ENCODE data around the gene ARHGEF4. TPM values are rescaled to one million over a fixed set of nuclear protein-coding genes. Genes with fewer than 3 reads are reported as not detected.

ARHGEF4 gene
- total RNA-seq, 1 experiment from 2014 or later = 21.8 TPM

- H3K27me3 Mint-ChIP-seq (ENCODE audit: low read depth) = no peaks in the 10 kb centered on the region
- ChIA-PET POLR2A (no interaction called here), CTCF (no interaction called here)
- peaks cover 14% of the 10 kb centered on the region for H3K4me1 Mint-ChIP-seq
- no peak for ATAC-seq
- H3K36me3 Mint-ChIP-seq = no peaks in the 10 kb centered on the region
- H3K4me3 Mint-ChIP-seq = no peak overlapping the region
- no peak for DNase-seq (ENCODE audit: low spot score)
- H3K9me3 Mint-ChIP-seq = no peaks in the 10 kb centered on the region
- no peak overlapping the region for H3K27ac Mint-ChIP-seq
- no peak for TF ChIP-seq SMAD3 (CRISPR knock-in tag; IDR thresholded peaks at IDR 0.05; ENCODE audit: borderline replicate concordance)
- no peak for TF ChIP-seq FOXJ3 (CRISPR knock-in tag; IDR thresholded peaks at IDR 0.05; ENCODE audit: borderline replicate concordance)
- no peak for TF ChIP-seq NFATC4 (CRISPR knock-in tag; IDR thresholded peaks at IDR 0.05)
- TF ChIP-seq ETV6 (CRISPR knock-in tag; IDR thresholded peaks at IDR 0.05) = no peak
- no peak for TF ChIP-seq NFYB (CRISPR knock-in tag; conservative IDR thresholded peaks at IDR 0.05; ENCODE audit: low read depth)
- no peak for TF ChIP-seq E2F1 (CRISPR knock-in tag; IDR thresholded peaks at IDR 0.05)
- no peak for TF ChIP-seq MXD4 (CRISPR knock-in tag; IDR thresholded peaks at IDR 0.05; ENCODE audit: borderline replicate concordance)
- no peak for TF ChIP-seq ELF4 (CRISPR knock-in tag; IDR thresholded peaks at IDR 0.05; ENCODE audit: low read depth)
- TF ChIP-seq ZMAT4 (CRISPR knock-in tag; IDR thresholded peaks at IDR 0.05) = no peak
- no peak for TF ChIP-seq ZSCAN18 (CRISPR knock-in tag; IDR thresholded peaks at IDR 0.05)
- TF ChIP-seq EMX1 (CRISPR knock-in tag; IDR thresholded peaks at IDR 0.05) = no peak
- no peak for TF ChIP-seq MYBL2 (CRISPR knock-in tag; IDR thresholded peaks at IDR 0.05)
- no peak for TF ChIP-seq ZNF121 (CRISPR knock-in tag; IDR thresholded peaks at IDR 0.05)
- no peak for TF ChIP-seq ATF6 (CRISPR knock-in tag; IDR thresholded peaks at IDR 0.05)
- TF ChIP-seq CDX4 (CRISPR knock-in tag; IDR thresholded peaks at IDR 0.05; ENCODE audit: borderline replicate concordance) = no peak
- no peak for TF ChIP-seq RORB (CRISPR knock-in tag; IDR thresholded peaks at IDR 0.05)
- TF ChIP-seq OVOL2 (CRISPR knock-in tag; IDR thresholded peaks at IDR 0.05; ENCODE audit: borderline replicate concordance) = no peak
Measured at GRCh38 chr2:131014141-131014540, 177.4 kb downstream of the ARHGEF4 start.

- TF ChIP-seq IRF2 (CRISPR knock-in tag; IDR thresholded peaks at IDR 0.05; ENCODE audit: borderline replicate concordance, low read depth) (no peak), PREB (CRISPR knock-in tag; IDR thresholded peaks at IDR 0.05; ENCODE audit: borderline replicate concordance) (no peak), NR1H2 (CRISPR knock-in tag; IDR thresholded peaks at IDR 0.05) (no peak), E2F1 (CRISPR knock-in tag; IDR thresholded peaks at IDR 0.05) (no peak), E2F5 (CRISPR knock-in tag; IDR thresholded peaks at IDR 0.05) (no peak), ZNF219 (CRISPR knock-in tag; IDR thresholded peaks at IDR 0.05; ENCODE audit: borderline replicate concordance) (no peak), CREM (CRISPR knock-in tag; IDR thresholded peaks at IDR 0.05) (no peak), ZNF263 (CRISPR knock-in tag; IDR thresholded peaks at IDR 0.05; ENCODE audit: low read depth) (no peak)
- H3K36me3 Mint-ChIP-seq = no peaks in the 10 kb centered on the region
- CTCF ChIA-PET = interaction anchor here (1.1 kb wide), 1 partner anchor 96 kb away, joined by 5 read pairs; no protein-coding TSS in a partner anchor
- DNase-seq (ENCODE audit: low spot score) (no peak), ATAC-seq (no peak)
- H3K9me3 Mint-ChIP-seq = no peaks in the 10 kb centered on the region
- POLR2A ChIA-PET = no interaction called here
- H3K4me1 Mint-ChIP-seq = peaks cover 14% of the 10 kb centered on the region
- H3K4me3 Mint-ChIP-seq = no peak overlapping the region
- H3K27me3 Mint-ChIP-seq (ENCODE audit: low read depth) = no peaks in the 10 kb centered on the region
- no peak overlapping the region for H3K27ac Mint-ChIP-seq
Measured at GRCh38 chr2:131015764-131016163, 179.1 kb downstream of the ARHGEF4 start.
